Body of pancreas (tissue), 4 donors: ENCODE data around the gene RIOK1.

Source experiments
- POLR2A ChIP-seq, 3 donors: fragments of 450-650 bp; IDR thresholded peaks; one replicate each; pipeline ENCODE4 v1.6.1; 2016; ENCODE audit warnings: antibody characterized with exemption in 3 of 3, mild to moderate bottlenecking in 2 of 3
- TF ChIP-seq, protein P1 (sequence below), 7 experiments: fragments of 450-650 bp in 4 of 7; fragments of 200-600 bp in 3 of 7; sonication (generic) in 3 of 7; IDR thresholded peaks; one replicate each; pipeline ENCODE4 v1.5.1; 2016 to 2019; ENCODE audit warnings: antibody characterized with exemption in 7 of 7

DNA sequence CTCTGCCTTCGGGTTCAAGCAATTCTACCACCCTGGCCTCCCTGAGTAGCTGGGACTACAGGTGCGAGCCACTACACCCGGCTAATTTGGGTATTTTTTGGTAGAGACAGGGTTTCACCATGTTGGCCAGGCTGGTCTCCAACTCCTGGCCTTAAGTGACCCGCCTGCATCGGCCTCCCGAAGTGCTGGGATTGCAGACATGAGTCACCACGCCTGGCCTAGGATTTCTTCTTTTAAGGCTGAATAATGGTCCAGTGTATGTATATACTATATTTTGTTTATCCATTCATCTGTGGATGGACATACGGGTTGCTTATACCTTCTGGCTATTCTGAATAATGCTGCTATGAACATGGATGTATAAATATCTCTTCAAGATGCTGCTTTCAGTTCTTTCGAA is 17.1 kb downstream of the RIOK1 start:
- TF ChIP-seq, protein P1, sequence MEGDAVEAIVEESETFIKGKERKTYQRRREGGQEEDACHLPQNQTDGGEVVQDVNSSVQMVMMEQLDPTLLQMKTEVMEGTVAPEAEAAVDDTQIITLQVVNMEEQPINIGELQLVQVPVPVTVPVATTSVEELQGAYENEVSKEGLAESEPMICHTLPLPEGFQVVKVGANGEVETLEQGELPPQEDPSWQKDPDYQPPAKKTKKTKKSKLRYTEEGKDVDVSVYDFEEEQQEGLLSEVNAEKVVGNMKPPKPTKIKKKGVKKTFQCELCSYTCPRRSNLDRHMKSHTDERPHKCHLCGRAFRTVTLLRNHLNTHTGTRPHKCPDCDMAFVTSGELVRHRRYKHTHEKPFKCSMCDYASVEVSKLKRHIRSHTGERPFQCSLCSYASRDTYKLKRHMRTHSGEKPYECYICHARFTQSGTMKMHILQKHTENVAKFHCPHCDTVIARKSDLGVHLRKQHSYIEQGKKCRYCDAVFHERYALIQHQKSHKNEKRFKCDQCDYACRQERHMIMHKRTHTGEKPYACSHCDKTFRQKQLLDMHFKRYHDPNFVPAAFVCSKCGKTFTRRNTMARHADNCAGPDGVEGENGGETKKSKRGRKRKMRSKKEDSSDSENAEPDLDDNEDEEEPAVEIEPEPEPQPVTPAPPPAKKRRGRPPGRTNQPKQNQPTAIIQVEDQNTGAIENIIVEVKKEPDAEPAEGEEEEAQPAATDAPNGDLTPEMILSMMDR (IDR thresholded peaks at IDR 0.05), result no peak
- TF ChIP-seq POLR2A (IDR thresholded peaks at IDR 0.05), result no peak
